Measurements from ENCODE around the gene MRPL33.
"Not testable (repeated sequence)": the region's sequence is repeated elsewhere in the genome, so short reads cannot be mapped to it uniquely, and the experiment has no call there.

MRPL33 gene

DNA sequence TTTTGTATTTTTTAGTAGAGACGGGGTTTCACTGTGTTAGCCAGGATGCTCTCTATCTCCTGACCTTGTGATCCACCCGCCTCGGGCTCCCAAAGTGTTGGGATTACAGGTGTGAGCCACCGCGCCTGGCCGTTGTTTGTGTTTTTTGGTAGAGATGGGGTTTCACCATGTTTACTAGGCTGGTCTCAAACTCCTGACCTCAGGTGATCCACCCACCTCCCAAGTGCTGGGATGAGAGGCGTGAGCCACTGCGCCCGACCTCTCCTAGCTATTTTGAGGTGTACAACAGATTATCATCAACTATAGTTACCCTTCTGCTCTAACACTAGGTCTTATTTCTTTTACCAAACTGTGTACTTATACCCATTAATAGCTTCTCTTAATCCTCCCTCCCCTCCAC is 28.9 kb upstream of the MRPL33 start:
- no peak for DNase-seq

DNA sequence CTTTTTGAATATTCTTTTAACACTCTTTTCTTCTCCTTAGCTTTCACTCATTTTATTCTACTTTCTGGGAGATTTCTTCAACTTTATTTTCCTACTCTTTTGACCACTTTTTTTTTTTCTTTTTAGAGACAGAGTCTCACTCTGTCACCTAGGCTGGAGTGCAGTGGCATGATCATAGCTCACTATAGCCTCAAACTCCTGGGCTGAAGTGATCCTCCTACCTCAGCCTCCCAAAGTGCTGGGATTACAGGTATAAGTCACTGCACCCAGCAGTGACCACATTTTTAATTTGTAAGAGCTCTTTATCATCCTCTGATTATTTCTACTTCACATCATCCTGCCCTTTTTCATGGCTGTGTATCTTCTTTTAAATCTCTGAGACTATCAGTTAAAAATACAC is 26.0 kb upstream of the MRPL33 start:
- not testable (repeated sequence) for DNase-seq

DNA sequence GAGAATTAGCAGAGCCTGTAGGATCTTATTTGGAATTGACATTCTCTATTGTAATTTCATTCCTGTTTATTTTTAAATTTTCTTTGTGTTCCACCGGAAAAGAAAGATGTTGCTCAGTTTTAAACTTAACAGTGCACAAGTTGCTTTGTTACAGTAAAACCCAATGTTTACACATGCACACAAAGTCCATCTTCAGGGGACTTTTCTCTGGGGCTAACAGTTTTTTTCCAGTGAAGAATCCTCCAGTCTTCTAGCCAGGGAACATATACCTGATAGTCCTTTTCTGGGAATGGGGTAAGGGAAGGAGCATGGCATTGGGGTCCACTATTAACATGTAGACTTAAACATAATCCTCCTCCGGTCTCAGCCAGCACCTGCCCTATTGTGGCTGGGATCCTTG is 25.2 kb upstream of the MRPL33 start:
- no peak for DNase-seq

DNA sequence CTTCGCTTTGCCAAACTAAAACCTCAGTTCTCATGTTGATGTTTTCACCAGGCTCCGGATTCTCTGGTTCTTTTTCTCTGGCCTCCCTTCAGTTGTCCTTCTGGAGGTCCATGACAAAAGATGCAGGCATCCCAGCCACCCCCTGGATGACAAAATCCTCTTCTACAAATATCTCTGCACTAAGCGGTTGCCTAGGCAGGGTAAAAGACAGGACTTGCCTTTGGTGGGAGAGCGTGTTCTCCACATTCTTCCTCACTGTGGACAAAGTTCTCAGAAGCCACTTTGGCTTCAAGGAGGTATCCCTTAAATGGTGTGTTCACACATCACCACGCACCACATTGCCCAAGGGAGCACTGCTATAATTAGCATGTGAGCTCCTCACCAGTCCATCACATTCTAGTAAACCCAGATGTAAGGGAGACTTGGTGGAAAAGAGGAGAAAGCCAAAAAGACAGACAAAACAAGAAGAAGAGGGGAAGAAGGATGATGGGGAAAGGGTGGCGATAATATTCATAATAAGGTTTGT is 23.6 kb upstream of the MRPL33 start:
- DNase-seq = no peak

DNA sequence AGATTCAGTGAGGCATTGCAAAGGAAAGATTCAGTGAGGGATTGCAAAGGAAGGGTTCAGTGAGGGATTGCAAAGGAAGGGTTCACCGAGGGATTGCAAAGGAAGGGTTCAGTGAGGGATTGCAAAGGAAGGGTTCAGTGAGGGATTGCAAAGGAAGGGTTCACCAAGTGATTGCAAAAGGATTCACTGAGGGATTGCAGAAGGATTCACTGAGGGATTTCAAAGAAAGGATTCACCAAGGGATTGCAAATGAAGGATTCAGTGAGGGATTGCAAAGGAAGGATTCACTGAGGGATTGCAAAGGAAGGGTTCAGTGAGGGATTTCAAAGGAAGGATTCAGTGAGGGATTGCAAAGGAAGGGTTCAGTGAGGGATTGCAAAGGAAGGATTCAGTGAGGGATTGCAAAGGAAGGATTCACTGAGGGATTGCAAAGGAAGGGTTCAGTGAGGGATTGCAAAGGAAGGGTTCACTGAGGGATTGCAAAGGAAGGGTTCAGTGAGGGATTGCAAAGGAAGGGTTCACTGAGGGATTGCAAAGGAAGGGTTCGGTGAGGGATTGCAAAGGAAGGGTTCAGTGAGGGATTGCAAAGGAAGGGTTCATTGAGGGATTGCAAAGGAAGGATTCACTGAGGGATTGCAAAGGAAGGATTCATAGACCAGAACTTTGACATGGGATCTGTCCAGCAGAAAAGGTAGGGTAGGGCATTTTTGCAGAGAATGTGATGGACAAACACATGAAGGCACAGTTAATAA is 22.5 kb upstream of the MRPL33 start:
- not testable (repeated sequence) for DNase-seq

DNA sequence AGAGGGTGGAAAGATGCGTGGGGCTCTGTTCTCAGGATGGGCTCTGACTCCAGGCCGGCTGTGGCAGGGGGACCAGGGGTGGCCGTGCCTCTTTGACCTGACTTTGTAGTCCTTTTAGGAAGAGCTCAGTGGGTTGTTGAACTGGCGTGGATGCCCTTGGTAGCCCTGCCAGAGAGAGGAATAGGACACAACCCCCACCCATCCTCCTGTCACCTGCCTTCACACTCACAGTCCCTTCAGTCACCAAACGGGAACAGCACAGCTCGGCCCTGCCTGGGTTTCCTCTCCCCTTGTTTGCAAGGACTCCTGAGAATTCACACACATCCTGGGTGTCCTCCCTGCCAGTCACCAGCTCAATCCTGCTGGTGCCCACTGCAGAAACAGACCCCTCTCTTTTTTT is 20.1 kb upstream of the MRPL33 start:
- no peak for DNase-seq

DNA sequence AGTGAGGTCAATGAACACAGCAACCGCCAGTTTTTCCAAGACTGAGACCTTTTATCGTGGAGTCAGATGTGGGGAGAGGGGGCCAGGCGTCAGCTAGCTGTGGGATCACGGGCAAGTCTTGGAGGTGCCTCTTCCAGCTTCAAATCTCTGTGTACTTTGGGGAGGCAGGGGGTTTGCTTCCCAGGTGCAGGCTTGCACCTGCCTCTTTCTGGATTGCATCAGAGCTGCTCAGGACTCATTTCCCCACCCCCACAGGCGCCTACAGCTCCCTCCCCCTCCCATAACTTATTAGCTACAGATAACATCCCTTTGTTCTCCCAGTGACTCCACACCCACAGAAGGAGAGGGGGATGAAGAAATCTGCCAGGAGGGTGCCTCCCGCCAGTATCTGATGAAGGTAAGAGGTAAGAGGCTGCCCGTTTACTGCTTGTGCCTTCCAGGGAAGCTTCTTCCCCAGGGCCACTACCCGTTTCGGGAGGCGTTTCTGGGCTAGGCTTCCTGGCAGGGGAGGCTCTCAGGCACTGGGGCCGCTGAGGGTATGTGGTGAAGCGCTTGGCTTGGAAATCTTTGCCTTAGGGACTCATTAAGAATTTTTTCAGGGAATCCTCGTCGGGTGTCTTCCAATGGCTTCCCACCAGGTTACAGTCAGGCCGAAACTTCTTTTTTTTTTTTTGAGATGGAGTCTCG is 18.8 kb upstream of the MRPL33 start:
- DNase-seq = no peak

DNA sequence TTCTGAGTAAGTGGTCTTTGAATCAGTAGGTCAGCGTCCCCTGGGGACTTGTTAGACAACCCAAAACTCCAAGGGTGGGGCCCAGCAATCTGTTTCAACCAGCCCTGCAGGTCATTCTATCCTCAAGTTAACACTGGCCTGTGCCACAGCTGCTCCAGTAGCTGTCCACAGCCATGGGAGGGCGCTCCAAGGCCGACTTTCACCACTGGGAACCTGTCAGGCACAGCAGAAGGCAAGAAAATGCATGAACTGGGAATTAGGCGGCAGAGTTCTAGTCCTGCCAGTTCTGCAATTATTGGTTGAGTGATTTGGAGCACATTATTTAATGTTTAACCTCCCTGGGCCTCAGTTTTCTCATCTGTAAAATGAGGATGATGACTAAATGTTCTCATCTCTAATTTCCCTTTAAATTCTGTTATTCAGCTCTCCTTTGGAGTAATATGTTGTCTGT is 17.4 kb upstream of the MRPL33 start:
- DNase-seq = peak; percentile 85 to 87

DNA sequence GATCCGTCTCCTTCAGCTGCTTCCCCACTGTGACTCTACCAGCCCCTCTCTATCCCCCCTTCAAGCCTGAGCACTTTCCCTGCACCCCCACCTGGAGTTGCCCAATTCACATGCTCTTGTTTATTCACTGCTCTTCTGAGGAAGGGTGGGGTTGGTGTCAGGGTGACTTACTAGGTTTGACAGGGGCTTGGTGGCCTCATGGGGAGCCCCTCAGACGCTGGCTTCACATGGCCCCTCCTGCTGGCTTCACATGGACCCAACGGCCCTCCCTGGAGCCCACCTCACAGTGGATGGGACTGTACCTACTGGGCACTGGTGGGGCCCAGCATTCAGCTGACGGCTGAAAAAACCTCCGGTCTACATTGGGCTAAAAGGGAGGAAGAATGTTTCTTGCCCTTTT is 16.7 kb upstream of the MRPL33 start:
- DNase-seq = no peak

DNA sequence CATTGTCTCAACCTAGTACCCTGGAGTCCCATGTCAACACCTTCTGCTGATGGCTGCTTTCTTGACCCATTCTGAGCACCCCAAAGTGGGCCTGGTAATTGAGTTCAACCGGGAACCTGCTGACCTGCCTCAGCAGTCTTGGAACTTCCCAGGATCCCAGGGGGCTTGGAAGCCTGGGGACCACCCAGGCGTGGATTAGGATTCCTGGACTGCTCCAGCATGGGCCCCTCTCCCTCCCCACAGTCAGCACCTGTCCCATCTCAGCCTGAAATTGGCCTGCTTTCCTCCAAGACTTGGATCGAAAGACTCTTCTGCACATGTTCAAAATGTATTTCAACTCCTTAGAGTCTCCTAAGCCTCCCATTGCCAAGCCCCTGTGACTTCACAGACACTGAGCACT is 15.4 kb upstream of the MRPL33 start:
- no peak for DNase-seq

DNA sequence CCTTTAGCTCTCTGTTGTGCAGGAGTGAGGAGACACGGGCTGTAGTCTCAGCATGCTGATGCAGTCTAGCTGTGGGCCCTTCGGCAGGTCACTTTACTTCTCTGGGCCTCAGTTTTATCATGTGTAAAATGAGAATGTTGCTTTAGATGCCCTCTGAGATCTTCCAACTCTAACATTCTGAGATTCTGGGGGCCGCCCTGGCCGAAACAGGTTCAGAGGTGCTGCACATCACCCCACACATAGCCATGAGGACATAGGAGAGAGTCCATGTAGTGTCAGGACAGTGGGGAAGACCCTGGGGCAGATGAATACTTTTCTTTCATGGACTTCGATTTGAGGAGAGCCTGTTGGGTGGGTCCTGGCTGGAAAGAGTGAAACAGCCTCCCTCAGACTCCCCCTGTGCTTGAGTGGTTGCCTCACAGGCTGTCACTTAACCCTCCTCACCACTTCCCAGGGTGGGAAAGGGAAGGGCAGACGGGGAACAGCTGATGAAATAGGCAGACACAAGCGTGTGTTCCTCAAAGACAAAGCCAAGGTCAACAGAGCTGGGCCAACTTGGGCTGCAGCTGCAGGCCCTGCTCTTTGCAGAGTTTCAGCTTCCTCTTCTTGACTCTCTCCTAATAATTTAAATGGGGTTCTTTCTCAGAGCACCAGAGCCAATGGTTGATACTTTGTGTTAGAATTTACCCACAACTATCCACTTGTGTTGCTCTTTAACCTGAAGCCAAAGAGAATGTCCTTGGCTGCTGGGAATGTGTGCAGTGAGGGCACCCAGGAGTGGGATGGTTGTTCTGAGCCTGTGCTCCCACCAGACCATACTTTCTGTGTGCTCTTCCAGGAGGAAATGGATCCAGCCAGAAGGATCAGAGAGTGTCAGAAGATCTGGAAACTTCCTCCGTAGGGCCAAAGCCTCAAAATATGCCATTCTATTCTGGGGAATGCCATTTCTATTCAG is 14.7 kb upstream of the MRPL33 start:
- peak; percentile 79 to 90 for DNase-seq

DNA sequence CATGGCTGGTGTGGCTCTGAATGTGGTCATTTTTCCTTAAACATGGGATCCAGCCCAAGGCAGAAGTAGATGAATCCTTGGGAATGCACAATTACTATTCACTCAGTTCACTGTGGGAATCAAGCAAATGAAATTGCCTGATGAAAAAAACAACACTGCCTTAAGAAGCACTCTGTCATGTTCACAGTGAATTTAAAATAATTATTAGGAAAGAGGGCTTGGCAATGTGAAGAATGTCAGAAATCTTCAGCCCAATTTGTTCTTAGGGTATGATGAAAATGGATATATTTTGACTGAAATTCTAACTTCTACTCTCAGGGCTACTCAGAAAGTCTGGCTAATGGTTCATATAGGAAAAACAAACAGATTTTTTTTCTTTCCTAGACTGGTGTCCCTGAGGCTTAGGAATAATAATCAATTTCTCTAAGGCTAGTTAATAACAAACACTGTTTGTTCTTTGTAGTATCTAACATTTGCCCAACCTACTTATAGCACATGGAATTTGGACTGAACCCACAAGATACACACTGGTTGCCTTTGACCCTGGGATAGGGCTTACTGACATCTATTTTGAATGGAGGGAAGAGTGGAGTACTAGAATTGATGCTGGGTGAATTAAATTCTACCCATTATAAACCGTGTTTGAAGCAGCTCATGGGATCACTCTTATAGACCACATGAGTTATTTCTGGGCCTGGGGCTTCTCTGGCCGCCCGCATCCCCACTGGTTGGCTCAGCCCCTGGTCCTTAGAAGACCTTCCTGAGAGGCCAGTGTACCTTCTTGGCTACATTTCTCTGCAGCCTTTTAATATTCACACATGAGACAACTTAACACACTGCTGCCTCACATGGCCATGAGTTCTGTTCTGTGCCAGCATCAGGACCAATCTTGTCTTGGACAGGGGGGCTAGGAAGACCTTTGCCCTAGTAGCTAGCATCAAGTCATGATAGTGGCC is 8.3 kb upstream of the MRPL33 start:
- no peak for DNase-seq

DNA sequence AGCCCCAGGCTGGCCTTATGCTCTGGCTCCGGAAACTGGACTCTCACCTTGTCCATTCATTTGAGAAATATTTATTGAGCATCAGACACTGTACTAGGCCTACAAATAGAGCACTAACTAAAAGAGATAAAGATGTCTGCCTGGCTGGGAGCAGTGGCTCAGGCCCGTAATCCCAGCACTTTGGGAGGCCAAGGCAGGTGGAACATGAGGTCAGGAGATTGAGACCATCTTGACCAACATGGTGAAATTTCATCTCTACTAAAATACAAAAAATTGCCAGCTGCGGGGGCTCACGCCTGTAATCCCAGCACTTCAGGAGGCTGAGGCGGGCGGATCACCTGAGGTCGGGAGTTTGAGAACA is 7.6 kb upstream of the MRPL33 start:
- DNase-seq = no peak

DNA sequence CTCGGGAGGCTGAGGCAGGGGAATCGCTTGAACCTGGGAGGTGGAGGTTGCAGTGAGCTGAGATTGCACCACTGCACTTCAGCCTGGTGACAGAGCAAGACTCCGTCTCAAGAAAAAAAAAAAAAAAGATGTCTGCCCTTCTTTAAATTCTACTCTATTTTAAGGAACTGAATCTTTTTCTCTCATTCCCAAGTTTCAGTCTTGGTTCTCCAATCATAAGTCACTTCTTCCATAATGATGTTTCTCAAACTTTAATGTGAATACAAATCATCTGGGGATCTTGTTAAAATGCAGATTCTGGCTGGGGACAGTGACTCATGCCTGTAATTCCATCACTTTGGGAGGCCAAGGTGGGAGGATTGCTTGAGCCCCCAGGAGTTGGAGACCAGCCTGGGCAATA is 7.0 kb upstream of the MRPL33 start:
- peak in 1 of 2 donors; percentile 58 for DNase-seq

DNA sequence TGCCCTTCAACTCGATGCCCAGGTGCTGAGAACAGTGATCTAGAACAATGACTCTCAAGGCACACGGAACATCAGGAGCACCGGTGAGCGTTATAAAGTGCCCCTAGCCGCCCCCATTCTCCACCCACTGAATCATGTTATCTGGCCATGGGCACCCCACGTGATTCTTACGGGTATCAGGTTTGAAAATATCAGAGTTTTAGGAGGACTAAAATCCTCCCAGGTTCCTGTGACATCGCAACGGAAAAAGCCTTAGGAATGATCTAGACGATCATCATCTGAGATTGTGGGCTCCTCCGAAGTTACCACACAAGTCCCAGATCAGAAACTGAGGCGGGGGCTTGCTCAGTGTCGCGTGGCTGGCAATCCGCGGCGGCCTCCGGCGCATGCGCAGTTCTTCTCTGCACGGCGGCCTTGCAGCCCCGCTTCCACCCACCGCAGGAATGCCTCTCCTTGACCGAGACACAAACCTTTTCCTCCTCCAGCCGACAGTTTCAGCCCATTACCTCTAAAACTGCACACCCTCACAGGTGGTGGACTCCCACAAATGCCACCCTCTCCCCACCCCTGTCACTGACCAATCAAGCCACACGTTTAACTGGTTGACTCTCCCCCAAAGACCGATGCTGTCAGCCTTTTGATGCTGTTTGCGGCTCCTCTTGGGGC is 5.8 kb upstream of the MRPL33 start:
- DNase-seq = peak; percentile 6 to 54

DNA sequence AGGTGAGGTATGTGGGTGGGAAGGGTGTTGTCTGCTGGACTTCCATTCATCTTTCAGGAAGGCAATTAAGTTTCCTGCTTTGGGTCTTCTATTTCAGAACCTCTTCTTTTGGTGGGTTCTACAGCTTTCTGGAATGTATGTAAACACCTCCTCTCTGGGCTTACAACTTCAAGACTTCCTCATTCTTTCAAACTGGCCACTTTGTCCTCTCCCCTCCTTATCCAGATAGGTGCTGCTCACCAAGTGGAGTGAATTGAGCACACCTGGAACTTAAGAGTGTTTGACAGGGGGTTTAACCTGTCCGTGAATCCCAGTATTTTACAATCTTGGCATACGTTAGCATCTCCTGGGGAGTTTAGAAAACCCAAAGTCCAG is 5.2 kb upstream of the MRPL33 start:
- DNase-seq = no peak

DNA sequence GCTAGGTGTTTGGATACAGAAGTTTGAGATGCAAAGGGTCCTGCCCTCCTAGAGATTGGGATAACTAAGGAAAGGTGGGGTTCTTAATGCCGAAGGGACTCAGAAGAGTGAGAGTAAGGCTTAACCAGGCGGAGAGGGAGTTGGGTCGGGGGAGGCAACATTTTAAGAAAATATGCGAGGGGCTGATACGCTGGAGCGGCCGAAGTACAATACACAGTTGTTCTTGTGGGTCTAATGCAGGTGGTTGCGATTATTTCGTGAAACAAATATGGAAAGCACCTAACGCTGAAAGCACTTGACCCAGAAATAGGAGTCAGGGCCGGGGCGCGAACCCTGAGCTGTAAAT is 344 bp upstream of the MRPL33 start:
- DNase-seq = no peak

DNA sequence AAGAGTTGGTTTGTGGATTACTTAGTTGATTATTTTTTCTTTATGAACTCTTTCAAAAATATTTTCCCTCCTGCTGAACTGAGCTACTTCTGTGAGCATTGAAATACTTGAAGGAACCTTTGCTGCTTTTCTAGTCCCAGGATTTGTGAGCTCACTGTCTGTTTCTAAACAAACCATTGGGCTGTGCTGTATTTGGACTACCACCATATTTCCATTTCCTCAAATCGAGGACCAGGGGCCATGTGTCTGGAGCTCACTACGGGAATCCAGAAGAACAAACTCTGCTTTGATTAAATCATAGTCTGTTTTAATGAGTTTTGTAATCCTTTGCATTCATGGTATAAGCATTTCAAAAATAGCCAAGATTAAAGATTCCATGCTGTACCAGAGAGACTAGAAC is 1.3 kb downstream of the MRPL33 start:
- DNase-seq = peak in 1 of 2 donors; percentile 43

DNA sequence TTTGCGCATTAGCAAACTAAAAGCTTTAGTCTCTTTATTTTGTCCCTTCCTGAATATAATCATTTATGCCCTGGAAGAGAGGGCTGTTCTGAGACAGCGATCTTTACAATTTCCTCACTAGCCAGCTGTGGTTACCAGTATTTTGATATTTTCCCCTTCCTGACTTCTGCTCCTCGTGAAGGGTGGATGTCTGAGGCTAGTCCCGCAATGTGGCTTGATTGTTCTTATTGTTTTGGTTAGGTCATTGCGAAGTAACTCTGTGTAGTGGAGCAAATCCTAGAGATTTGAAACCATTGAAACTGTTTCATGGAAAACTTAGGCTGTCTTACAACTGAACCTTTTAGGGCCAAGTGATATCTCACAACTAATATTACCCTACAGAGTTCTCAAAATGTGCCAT is 2.4 kb downstream of the MRPL33 start:
- DNase-seq = no peak

DNA sequence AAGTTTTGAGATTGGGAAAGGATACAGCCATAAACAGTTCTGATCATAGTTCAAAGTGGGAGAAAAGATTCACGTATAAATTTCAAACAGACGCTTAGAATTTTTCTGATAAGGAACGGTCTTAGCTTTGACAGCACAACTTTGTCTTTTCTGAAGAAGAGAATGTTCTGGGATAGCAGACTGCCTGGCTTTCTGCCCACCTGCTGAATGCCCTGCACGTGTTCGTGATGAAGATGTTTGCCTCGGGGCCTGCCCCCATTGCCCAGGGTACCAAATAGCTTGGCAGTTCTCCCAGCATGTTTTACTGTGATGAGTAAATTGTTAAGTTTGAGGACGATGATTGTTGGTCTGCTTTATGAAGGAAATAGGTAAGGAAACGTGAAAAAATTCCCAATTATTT is 4.6 kb downstream of the MRPL33 start:
- DNase-seq = no peak

DNA sequence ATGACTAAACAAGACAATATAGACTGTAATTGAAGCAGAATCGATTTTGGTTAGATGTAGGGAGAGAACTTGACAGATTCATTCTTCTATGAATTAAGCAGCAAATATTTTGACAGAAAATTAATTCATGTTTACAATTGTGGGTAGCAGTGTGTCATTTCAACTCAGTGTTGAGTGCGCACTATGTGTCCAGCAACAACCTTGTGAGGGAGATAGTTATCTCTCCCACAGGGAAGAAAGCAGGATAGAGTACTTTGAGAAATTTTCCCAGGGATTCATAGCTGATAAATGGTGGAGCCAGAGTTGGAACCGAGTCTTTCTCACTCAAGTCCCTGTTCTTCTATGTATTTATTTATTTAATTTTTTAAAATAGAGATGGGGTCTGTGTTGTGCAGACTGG is 5.2 kb downstream of the MRPL33 start:
- DNase-seq = no peak
